ENCODE data around the gene SNRPA. TPM values are rescaled to one million over a fixed set of nuclear protein-coding genes. Genes with fewer than 3 reads are reported as not detected.

The SNRPA gene
- total and polyA plus RNA-seq, 2 donors from 2014 or later, result 48.7 to 52.6 TPM

DNA sequence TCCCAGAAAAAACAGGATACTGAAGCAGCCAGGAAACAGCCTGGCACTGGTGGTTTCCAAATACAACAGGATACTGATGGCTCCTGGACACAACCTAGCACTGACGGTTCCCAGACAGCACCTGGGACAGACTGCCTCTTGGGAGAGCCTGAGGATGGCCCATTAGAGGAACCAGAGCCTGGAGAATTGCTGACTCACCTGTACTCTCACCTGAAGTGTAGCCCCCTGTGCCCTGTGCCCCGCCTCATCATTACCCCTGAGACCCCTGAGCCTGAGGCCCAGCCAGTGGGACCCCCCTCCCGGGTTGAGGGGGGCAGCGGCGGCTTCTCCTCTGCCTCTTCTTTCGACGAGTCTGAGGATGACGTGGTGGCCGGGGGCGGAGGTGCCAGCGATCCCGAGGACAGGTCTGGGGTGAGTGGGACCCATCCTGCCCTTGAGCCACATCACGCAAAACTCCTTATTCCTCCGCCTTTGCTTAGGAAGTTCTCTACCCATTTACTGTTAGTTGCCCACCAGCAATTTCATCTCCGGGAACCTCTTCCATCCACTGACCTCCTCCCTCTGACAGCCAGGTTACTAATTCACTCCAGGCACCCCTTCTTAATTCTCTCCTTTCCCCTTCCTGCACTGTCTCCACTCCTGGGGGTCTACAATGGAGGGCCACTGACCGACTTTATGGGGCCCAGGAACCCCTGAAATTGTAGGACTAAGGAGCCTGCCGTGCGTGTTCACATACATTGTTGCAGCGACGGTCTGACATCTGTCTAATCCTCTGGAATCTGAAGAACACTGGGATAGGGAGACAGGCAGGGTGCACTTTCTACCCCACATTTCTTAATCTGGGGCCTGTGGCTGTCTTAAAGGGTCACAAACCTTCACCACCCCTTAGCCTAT lies 32.9 kb upstream of the SNRPA start:
- H3K4me3 ChIP-seq (ENCODE audit: low read length in 3 of 3), result peak overlapping the region; percentile 82 to 99 (median 83)
- H3K9ac ChIP-seq (ENCODE audit: low read length in 3 of 3), result peak overlapping the region; percentile 81 to 99 (median 82)
- H3K36me3 ChIP-seq (ENCODE audit: control insufficient read depth in 2 of 3, insufficient read depth in 3 of 3, low read length in 3 of 3), result no peaks in the 10 kb centered on the region
- peak overlapping the region; percentile 95 to 98 for H3K27ac ChIP-seq (ENCODE audit: low read depth in 2 of 2, low read length in 2 of 2)
- no peaks in the 10 kb centered on the region for H3K9me3 ChIP-seq (ENCODE audit: control insufficient read depth in 2 of 3, insufficient read depth in 1 of 3, low read length in 3 of 3)
- no peaks in the 10 kb centered on the region for H3K27me3 ChIP-seq (ENCODE audit: control insufficient read depth, insufficient read depth, low read length)
- DNase-seq (peak in 3 of 5 donors; percentile 26 to 89 (median 61)), FAIRE-seq (no peak)
- TF ChIP-seq, protein P1, sequence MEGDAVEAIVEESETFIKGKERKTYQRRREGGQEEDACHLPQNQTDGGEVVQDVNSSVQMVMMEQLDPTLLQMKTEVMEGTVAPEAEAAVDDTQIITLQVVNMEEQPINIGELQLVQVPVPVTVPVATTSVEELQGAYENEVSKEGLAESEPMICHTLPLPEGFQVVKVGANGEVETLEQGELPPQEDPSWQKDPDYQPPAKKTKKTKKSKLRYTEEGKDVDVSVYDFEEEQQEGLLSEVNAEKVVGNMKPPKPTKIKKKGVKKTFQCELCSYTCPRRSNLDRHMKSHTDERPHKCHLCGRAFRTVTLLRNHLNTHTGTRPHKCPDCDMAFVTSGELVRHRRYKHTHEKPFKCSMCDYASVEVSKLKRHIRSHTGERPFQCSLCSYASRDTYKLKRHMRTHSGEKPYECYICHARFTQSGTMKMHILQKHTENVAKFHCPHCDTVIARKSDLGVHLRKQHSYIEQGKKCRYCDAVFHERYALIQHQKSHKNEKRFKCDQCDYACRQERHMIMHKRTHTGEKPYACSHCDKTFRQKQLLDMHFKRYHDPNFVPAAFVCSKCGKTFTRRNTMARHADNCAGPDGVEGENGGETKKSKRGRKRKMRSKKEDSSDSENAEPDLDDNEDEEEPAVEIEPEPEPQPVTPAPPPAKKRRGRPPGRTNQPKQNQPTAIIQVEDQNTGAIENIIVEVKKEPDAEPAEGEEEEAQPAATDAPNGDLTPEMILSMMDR (IDR thresholded peaks at IDR 0.05; ENCODE audit: borderline replicate concordance, extremely low read depth, insufficient read depth), result no peak
- intact Hi-C loops (cut with DNase I), result no loop called here
- H3K4me1 ChIP-seq (ENCODE audit: control insufficient read depth in 2 of 3, insufficient read depth in 2 of 3, low read depth in 1 of 3, low read length in 3 of 3), result peaks cover 3 to 41% (median 22%) of the 10 kb centered on the region in 3 donors

DNA sequence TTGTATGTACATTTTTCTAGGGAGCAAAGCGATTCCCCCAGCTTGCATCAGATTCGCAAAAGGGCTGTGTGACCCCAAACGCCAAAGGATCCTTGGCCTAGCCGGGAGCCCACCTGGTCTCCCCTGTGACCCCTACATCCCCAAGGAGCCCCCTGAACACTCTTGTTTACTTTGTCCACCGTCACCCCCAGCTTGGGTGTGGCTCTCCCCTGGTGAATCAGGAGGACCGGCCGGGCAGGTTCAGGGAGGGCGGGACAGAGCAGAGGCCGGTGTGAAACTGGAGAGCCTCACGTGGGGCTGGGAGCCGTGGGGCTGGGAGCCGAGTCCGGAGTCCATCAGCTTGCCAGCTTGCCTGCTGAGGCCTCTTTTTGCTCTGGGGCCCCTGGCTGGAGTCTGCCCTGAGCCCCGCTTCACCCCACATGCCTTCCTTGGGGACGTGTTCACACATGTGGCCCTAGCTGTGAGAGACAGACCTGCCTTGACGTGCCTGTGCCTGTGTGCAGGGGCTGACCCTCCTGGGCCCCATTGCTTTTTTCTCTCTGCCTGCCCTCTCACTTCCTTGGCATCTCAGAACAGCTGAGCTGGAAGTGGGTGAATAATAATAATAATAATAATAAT lies 32.1 kb upstream of the SNRPA start:
- no peak for FAIRE-seq
- peaks cover 0 to 5% (median 3%) of the 10 kb centered on the region in 3 donors for H3K36me3 ChIP-seq (ENCODE audit: control insufficient read depth in 2 of 3, insufficient read depth in 3 of 3, low read length in 3 of 3)

DNA sequence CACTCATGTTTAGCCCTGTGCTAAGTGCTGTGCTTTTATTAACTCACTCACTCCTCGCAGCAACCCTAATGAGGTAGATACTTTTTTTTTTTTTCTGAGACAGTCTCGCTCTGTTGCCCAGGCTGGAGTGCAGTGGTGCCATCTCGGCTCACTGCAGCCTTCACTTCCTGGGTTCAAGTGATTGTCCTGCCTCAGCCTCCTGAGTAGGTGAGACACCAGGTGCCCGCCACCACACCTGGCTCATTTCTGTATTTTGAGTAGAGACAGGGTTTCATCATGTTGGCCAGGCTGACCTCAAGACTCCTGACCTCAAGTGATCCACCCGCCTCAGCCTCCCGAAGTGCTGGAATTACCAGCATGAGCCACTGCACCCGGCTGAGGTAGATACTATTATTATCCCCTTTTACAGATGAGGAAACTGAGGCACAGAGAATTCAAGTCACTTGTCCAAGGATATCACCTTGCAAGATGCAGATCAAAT lies 31.5 kb upstream of the SNRPA start:
- Histone ChIP-seq H3K4me1 (ENCODE audit: control insufficient read depth in 2 of 3, insufficient read depth in 2 of 3, low read depth in 1 of 3, low read length in 3 of 3) (peaks cover 3 to 37% (median 22%) of the 10 kb centered on the region in 3 donors), H3K4me3 (ENCODE audit: low read length in 3 of 3) (peak overlapping the region; percentile 17 to 99 (median 83)), H3K9me3 (ENCODE audit: control insufficient read depth in 2 of 3, insufficient read depth in 1 of 3, low read length in 3 of 3) (no peaks in the 10 kb centered on the region), H3K9ac (ENCODE audit: low read length in 3 of 3) (peak overlapping the region in 1 of 3 donors; percentile 55), H3K27me3 (ENCODE audit: control insufficient read depth, insufficient read depth, low read length) (no peaks in the 10 kb centered on the region), H3K36me3 (ENCODE audit: control insufficient read depth in 2 of 3, insufficient read depth in 3 of 3, low read length in 3 of 3) (peaks cover 0 to 8% (median 3%) of the 10 kb centered on the region in 3 donors), H3K27ac (ENCODE audit: low read depth in 2 of 2, low read length in 2 of 2) (peak overlapping the region; percentile 78 to 95)
- intact Hi-C loops (cut with DNase I), result no loop called here
- DNase-seq (peak in 1 of 5 donors; percentile 18), FAIRE-seq (no peak)
- TF ChIP-seq, protein P1 (IDR thresholded peaks at IDR 0.05; ENCODE audit: borderline replicate concordance, extremely low read depth, insufficient read depth), result no peak

More for the DNA sequence above, 32.1 kb upstream of the SNRPA start:
- Histone ChIP-seq H3K27ac (ENCODE audit: low read depth in 2 of 2, low read length in 2 of 2) (peak overlapping the region; percentile 95 to 98), H3K9ac (ENCODE audit: low read length in 3 of 3) (peak overlapping the region; percentile 22 to 99 (median 81)), H3K4me1 (ENCODE audit: control insufficient read depth in 2 of 3, insufficient read depth in 2 of 3, low read depth in 1 of 3, low read length in 3 of 3) (peaks cover 3 to 41% (median 22%) of the 10 kb centered on the region in 3 donors), H3K9me3 (ENCODE audit: control insufficient read depth in 2 of 3, insufficient read depth in 1 of 3, low read length in 3 of 3) (no peaks in the 10 kb centered on the region), H3K27me3 (ENCODE audit: control insufficient read depth, insufficient read depth, low read length) (no peaks in the 10 kb centered on the region), H3K4me3 (ENCODE audit: low read length in 3 of 3) (peak overlapping the region; percentile 62 to 99 (median 83))
- intact Hi-C loops (cut with DNase I), result no loop called here
- DNase-seq, result peak; percentile 64 to 93 (median 78)
- TF ChIP-seq, protein P1 (IDR thresholded peaks at IDR 0.05; ENCODE audit: borderline replicate concordance, extremely low read depth, insufficient read depth), result no peak

Data from kidney (tissue), 14 donors.